ENCODE measurements around the gene AP4B1.

The AP4B1 gene

GRCh38 chr1:113929750-113930498 is 25.3 kb upstream of the AP4B1 start:
- DNase-seq = peak; percentile 29

DNA sequence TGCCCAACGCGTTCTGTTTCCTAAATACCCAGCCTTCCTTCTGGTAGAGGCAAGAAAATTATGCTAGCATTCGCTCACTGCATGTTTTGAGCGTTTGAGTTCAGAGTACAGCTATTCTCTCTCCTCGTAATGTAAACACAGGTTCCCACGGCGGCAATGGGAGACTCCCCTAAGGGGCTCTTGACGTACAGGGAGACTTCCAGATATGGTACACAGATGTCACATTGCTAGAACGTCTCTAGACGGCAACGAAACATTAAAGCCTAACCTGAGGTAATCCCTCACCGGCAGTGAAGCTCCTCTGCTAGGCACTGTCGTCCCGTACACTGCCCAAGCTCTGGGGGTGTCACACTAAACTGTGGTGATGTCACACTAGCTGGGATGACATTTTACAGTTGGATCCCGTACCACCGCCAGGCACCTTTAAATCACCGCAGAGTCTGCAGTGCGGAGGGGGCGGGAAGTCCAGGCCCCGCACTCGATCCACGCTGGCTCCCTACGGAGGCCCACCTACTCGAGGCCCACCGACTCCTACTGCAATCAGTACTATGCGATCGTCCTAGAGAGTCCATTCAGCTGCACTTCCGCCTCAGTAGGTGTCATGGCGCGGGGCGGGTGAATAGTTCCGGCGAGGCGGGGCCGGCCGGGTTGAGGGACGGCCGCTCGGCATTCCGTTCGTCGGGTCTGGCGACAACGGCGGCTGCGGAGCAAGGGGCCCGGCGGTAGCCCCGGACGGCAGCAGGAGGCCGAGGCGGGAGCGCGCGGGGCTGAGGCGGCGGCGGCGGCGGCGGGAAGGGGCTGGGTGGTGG is 24.5 kb upstream of the AP4B1 start, which contains the start of gene HIPK1:
Gene HIPK1, plus strand, starts transcription at position 384 of the 809 bp plus-strand sequence.
- DNase-seq = peak; percentile 90

GRCh38 chr1:113928187-113928930 is 23.8 kb upstream of the AP4B1 start:
- peak; percentile 11 for DNase-seq

DNA sequence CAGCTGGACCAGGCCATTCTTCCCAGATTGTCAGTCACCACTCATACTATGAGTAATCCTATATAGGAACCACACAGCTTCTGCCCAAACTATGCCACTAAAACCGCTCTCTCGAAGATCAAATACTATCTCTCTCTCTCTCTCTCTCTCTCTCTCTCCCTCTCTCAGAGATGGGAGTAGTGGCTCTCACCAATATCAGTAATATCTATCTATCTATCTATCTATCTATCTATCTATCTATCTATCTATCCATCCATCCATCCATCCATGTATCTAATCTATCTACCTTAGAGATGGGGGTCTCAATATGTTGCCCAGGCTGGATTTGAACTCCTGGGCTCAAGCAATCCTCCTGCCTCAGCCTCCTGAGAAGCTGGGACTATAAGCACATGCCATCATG is 19.9 kb upstream of the AP4B1 start:
- DNase-seq = no peak

DNA sequence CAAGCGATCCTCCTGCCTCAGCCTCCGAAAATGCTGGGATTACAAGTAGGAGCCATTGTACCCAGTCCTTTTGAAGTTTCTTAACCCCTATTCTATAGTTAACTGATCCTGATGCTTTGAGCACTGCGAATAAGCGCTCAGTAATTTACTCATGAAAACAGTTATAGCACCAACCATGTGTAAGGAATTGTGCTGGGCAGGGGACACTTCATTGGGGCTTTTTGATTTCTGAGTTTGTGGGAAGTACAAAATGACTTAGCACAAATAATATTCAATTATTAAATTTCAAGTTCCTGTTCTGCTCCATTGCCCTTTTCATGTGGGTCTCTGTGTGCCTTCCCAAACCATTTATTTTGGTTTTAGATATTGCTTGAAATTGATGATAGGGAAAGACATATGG is 18.4 kb upstream of the AP4B1 start:
- no peak for DNase-seq

DNA sequence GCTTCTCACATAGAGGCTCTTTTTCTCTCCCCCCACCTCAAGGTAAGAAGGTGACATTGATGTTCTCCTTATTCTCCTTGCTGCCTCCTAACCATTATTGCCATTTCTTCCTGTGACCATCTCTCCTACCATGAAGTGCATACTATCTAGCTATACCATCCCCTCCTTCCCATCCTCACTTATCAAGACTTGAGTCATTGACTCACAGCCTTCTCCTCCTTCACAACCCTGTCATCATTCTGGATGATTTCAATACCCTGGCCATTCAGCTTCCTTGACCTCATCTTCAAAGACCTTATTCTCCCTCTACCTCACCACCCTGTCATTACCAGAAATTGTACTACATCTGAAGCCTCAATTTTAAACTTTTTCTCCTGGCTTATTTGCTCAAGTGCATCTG is 13.6 kb upstream of the AP4B1 start:
- DNase-seq = no peak

DNA sequence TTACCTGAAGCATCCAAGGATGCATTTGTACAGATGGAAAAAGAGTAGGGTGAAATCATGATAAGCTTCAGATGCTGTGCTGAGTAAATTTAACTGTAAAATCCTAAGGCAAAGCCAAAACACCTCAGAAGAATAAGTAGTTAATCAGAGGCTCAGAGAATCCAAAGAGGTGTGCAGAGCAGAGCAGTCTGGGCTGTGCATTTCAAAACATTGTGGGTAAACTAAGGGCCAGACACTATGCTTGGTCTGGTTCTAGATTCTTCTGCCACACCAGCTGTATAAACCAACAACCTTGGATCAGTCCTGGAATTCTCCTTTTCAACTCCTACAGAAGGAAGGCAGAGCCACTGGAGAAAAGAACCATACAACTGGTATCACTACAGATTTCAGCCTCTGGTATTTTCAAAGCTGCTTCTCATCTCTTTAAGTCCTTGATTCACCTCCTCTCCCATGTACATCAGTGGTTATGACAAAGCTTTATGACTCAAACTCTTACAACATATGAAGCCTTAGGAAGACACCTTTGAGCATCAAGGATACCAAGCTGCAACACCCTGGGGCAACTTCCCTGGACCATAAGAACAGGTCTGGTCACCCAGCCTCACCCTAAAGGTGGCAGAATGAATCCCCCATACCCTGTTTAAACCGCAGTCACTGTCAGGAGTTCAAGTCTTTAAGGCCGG is 12.9 kb upstream of the AP4B1 start:
- peak; percentile 30 for DNase-seq

DNA sequence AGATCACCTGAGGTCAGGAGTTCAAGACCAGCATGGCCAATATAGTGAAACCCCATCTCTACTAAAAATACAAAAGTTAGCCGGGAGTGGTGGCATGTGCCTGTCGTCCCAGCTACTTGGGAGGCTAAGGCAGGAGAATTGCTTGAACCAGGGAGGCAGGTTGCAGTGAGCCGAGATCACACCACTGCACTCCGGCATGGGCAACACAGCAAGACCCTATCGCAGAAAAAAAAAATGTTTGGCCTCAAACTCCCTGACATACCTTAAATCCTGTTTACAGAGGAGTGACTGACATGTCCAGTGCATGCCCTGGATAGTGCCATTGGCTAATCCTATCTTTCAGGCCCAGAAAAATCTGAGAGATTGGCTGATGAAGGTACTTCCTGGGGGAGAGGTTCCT is 12.4 kb upstream of the AP4B1 start:
- no peak for DNase-seq

DNA sequence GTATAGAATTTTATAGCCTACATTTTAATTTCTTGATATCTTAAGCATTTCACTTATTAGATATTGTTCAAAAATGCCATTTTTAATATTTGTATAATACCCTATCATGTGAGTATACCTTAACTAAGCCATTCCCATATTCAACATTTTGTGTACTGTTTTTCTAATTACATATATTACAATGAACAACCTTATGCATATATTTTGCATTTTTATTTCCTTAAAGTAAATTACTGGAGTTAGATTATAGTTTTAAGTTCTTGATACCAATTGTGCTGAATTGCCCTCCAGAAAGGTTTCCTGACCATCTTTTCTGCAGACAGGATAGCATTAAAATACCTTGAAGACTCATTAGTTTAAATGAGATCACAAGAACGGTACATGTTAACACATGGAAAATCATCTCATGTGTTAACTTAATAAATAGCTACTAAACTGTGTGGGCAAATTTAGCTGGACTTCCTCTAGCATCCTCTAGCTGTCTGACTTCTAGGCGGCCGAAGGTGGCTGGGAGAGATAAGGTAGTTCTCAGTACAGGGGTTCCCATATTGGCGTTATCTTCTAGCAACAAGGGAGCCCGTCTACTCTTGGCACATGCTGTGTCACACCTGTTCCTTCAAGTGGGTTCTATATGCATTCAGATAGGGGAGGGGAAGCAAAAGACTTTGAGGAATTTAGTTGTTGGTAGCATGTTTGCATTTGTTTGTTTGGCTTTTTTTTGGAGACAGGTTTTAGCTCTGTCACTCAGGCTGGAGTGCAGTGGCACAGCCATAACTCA is 9.5 kb upstream of the AP4B1 start:
- no peak for DNase-seq

DNA sequence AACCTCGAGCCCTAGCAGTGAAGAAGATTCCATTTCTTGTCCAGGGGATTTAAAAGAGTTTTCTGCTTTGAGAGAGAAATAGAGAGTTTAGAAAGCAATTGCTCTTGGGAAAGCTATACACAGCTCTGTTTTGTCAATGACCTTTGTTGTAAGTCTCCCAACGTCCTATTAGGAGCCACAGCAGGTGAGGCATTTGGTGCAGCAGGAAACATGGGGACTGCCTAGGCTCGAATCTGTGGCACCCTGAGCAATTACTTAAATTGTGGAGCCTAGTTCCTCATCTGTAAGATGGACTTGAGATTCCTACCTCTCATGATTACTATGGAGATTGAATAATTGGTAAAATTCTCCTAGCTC is 8.7 kb upstream of the AP4B1 start:
- DNase-seq = no peak

DNA sequence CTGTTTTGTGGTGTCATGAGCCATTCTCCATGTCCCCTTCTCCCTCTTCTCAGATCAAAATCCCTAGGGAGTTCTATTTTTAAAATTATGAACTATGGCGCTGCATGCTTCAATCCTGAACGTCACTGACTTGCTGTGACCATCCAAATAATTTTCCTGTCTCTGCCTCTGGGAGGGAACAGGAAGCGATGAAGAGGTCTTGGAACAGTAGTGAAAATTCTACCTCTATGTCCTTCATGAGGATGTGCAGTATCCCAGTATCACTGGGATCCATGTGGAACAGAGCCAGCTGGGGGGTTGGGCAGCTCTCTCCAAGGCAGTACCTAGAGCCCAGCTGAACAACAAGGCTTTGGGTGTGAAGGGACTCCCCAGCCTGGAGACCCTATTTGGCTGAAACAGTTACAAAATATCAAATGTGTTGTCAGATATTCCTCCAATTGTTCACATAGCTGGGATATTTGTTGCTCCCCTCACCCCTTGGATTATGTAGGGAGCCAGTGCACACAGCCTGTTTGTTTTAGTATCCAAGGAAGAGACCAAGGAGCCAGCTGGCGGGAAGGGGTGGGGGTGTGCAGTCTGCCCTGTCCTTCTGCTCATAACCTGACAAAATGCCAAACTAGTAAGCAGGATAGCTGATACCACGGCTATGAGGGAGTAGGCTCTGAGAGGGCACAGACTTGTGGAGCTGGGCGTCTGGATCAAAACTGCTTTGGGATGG is 8.2 kb upstream of the AP4B1 start:
- peak; percentile 74 for DNase-seq

- no peak for DNase-seq
These were observed 849 bp upstream of the AP4B1 start for GRCh38 chr1:113905435-113905861.

DNA sequence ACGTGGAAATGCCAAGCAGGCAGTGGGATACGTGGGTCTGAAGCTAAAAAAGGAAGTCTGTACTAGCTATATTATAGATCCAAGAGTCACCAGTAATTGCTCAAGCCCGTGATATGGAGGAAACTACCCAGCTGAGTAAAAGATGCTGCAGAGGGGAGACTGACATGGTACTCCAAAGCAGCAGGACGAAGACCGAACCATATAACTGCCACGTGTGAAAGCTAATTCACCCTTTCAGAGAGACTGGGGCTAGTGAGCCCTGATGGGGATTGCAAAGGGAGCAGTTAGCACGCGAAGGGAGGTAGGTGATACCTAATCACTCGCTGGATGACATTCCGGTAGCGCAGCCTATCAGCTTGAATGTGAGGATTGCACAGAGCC is 316 bp downstream of the AP4B1 start:
- no peak for DNase-seq

GRCh38 chr1:113903501-113904292 is 902 bp downstream of the AP4B1 start:
- no peak for DNase-seq

DNA sequence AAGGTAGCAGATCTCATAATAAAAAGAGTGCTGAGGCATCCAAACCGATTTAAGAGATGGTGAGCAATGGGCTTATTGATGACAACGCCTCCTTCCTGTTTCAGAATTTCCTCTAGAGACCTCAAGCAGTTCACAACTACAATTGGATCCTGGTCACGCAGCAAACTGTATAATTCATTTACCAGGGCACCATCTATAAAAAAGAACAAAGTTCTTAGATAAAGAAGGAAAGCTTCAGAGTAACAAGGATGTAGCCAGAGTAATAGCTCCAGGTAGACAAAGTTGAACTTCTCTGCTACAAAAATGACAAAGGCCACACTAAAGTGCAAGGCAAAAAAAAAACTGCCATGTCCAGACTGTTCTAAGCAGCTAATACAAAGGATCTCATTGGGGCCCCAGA is 3.4 kb downstream of the AP4B1 start:
- DNase-seq = no peak

- DNase-seq = peak; percentile 11
These were observed 5.5 kb downstream of the AP4B1 start for GRCh38 chr1:113899111-113899510.

- no peak for DNase-seq
These were observed 6.3 kb downstream of the AP4B1 start for GRCh38 chr1:113898241-113898814.

- DNase-seq = peak; percentile 47
These were observed 8.6 kb downstream of the AP4B1 start for GRCh38 chr1:113895961-113896360.

DNA sequence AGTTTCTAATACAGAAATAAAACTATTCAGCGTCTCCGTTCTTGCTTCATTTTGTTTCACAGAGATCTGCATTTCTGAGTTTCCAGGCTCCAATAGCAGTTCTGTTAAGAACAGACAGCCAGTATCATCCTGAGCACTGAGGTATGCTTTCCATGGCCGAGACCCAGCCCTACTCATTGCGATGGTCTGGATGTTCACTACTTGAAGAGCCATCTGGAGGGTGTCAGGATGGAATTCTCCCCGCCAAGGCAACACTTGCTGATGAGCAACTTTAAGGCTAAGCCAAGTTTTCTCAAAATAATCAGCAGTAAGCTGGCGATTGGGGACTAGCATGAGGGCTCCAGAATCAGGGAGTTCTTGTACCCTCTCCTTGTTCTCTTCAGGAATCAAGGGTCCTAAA is 9.5 kb downstream of the AP4B1 start:
- no peak for DNase-seq

GRCh38 chr1:113893267-113893666 is 11.3 kb downstream of the AP4B1 start:
- DNase-seq = no peak
